Activated CD8-positive, alpha-beta memory T cell treated with anti-CD3 and anti-CD28 coated beads, Interleukin-2, amount 50 U/mL, for 1 hour (primary cell): ENCODE results near the gene SPATA13.

Experiments
- DNase-seq: peaks from one replicate; pipeline ENCODE4 v3.0.0-alpha.2; 2020; ENCODE audit errors: extremely low read depth

The SPATA13 gene

DNA sequence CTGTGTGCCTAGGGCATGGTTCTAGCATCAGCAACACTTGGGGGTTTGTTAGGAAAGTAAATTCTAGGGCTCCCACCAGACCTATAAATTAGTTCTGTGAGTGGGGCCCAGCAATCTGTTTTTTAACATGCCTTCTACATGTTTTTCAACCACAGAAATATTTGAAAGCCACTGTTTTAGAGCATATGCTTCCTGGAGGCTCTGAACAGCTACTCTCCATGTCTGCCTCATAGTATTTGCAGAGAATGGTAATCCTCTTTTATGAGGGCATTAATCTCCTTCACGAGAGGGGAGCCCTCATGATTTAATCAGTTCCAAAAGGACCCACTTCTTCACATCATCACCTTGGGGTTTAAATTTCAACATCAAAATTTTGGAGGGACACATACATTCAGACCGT lies 6.0 kb downstream of the SPATA13 start:
- DNase-seq, result no peak

DNA sequence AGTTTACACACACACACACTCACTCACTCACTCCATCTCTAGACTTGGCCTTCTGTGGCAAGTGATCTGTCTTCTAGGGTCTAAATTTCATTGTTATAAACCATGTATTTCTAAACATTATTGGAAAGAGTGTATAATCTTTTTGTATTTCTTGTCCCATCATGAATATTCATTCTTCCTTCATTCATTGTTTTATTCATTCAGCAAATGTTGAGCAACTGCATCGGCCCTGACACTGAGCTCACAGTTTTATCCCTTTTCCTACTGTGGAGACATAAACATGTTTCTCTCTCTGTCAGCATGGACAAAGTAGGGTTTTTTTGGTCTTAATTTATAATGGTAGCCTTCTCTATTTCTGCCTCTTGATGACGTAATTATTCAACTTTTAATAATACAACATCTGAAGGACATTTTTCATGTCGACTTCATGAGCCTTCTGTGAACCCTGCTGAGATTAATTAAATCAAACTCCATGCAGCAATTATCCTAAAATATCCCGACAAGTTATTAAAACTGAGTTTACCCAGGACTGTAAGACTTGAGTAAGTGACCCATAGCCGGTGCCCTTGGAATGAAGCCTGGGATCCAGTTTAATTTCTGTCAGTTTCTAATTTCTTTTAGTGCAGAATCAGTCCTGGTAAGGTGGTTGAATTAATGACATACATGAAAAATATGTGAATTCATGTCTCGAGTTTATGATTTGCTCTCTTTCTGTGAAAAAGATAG lies 7.3 kb downstream of the SPATA13 start:
- no peak for DNase-seq

DNA sequence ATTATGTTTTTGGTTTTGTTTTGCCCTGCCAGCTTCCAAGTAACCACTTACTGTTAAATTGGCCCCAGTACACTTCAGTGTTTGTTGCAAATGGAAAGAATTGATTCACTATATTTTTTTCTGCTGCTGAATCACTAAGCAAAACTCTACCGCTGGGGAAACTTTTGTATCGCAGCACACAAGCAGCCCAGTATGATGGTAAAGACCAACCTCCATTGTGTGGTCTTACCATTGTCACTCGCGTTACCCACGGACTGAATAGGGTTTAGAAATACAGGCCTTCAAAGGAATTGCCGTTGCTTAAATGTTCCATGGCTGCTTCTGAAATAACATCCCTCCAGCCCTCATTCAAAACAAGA lies 7.9 kb downstream of the SPATA13 start:
- peak; percentile 0 for DNase-seq

DNA sequence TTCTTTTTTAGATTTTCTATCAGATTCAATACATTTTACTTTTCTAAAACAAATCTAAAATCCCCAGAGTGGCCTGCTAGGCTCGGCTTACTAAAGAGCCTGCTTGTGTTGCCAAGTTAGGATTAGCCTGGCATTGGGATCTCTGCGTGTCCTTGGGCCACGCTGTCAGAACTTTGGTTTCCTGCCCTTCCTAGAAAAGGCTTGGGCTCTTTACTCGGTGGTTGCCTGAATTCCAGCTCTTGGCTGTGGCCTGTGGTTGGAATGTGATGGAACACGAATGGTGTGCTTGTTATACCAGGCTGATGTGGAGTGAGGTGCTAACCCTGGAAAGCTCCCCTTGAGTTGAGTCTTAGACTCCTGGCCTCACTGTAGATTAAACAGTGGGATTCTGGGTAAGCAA lies 8.5 kb downstream of the SPATA13 start:
- no peak for DNase-seq

DNA sequence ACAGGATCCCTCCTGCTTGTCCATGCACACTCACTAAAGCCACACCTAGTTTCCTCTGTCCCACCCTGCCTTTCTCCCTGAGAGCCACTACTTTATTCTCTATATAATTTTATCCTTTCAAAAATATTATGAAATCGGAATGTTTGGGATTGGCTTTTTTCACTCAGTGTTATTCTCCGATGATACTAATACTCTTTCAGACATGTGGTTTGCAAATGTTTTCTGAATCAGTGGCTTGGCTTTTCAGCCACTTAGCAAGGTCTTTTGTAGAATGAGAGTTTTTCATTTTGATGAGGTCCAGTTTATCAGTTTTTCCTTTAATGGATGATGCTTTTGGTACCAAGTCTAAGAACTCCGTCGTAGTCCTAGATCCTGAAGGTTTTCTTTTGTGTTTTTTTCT lies 11.6 kb downstream of the SPATA13 start:
- DNase-seq, result no peak

DNA sequence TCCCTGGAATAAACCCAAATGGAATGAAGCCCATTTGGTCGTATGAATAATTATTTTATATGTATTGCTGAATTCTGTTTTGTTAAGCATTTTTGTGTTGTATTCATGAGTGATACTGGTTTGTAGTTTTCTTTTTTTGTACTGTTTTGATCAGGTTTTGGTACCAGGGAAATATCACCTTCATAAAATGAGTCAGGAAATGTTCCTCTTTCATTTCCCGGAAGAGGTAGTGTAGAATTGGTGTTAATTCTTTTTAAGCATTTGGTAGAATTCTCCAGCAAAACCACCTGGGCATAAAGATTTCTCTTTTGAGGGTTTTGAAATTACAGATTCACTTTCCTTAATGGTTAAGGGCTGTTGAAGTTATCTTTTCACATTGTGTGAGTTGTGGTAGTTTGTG lies 13.3 kb downstream of the SPATA13 start:
- no peak for DNase-seq

DNA sequence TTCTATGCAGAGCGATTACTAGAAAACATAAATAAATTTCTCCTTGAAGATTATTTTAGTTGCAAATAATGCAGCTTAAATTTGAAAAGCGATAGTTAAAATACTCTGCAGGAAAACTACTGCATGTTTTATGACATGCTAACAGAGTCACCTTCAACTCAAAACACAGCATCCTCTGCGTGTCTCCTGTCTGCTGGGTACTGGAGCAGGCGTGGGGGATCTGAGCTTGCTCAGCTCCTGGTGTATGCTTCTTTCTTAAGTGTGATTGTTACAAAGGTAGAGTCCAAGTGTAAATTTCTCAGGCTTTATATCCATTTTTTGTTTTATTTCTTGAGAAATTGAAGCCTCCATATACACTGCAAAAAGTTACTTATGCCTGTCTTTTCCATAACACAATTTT lies 15.3 kb downstream of the SPATA13 start:
- DNase-seq, result no peak

DNA sequence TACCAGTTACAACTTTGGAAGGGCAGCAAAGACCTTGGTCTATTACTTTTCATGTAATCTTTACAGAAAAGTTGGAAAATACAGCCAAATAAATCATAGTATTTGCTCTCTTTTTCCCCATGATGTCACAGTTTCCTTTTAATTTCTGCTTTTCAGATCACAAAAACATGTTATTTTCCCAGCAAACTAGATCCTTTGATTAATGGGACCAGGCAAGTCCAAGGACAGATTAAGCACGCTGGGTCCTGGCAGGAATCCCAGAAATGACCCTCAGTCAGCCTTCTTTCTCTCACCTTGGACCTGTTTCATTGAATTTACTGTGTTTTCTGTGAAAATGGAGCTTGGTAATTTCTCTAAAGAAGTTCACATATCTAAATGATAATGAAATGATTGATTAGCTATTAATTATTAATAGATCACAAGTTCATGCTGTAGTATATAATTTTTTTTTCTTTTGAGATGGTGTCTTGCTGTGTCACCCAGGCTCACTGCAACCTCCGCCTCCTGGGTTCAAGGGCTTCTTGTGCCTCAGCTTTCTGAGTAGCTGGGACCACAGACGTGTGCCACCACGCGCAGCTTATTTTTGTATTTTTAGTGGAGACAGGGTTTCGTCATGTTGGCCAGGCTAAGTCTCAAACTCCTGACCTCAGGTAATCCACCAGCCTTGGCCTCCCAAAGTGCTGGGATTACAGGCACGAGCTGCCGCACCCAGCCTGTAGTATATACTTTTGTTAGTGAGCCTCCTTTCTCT lies 16.0 kb downstream of the SPATA13 start:
- DNase-seq, result no peak

DNA sequence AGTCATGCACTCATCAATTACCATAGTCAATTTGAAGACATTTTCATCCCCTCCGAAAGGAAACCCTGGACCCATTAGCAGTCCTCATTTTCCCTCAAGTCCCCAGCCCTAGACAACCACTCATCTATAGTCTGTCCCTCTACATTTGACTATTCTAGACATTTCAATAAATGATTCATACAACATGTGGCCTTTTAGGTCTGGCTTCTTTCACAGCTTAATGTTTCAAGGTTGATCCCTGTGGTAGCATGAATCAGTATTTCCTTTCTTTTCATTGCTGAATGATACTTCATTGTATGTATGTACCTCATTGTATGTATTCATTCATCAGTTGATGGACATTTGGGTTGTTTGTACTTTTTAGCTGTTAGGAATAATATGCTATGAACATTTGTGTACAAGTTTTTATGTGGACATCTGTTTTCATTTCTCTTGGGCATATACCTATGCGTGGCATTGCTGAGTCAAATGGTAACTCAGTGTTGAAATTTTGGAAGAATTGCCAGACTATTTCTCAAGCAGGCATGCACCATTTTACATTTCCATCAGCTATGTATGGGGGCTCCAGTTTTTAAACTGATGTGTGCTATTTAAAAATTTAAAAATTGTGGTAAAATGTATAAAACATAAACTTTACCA lies 18.4 kb downstream of the SPATA13 start:
- DNase-seq, result no peak

DNA sequence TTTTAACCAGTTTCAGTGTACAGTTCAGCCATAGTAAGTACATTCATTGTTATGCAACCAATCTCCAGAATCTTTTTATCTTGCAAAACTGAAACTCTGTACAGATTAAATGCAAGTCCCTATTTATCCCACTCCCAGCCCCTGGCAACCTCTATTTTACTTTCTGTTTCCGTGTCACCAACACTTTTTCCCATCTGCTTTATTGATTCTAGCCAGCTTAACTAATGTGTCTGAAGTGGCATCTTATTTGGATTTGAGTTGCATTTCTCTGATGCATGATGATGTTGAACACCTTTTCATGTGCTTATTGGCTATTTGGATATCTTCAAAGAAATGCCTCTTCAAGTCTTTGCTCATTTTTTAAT lies 18.9 kb downstream of the SPATA13 start:
- no peak for DNase-seq

DNA sequence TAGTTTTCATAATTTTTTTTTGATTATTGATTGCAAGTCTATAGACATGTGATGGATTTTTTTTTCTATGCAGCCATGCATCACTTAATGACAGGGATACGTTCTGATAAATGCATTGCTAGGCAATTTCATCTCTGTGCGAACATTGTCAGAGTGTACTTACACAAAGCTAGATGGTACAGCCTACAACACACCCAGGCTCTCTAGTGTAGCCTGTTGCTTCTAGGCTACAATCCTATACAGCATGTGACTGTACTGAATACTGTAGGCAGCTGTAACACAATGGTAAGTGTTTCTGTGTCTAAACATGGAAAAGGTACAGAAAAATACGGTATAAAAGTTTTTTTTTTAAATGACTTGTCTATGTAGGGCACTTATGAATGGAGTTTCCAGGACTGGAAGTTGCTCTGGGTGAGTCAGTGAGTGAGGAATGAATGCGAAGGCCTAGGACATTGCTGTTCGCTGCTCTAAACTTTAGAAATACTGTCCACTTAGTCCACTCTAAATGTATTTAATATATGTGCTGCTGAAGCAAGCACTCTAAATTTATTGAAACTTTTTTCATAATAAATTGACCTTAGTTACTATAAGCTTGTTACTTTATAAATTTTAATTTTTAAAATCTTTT lies 20.3 kb downstream of the SPATA13 start:
- DNase-seq, result no peak

DNA sequence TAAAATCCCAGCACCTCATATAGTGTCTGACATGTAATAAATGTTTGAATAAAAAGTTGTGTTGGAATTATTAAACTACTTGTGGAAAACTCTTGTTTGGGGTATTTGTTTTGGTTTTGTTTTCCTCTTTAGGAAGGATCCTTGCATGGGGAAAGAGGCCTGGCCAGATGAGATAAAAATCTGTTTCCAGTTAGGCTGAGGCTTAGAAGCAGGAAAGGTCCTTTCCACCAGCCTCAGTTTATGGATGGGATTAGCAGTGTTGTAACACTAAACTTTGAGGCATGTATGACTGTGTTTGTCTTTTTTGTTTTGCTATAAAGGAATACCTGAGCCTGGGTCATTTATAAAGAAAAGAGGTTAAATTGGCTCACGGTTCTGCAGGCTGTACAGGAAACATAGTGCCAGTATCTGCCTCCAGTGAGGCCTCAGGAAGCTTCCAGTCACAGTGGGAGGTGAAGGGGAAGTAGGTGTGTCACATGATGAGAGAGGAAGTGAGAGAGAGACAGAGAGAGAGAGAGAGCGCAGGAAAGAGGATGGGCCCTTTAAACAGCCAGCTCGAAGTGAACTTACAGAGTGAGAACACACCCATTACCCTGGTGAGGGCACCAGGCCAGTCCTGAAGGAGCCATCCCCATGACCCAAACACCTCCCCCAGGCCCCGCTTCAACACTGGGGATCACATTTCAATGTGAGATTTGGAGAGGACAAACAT lies 21.6 kb downstream of the SPATA13 start:
- DNase-seq, result no peak

DNA sequence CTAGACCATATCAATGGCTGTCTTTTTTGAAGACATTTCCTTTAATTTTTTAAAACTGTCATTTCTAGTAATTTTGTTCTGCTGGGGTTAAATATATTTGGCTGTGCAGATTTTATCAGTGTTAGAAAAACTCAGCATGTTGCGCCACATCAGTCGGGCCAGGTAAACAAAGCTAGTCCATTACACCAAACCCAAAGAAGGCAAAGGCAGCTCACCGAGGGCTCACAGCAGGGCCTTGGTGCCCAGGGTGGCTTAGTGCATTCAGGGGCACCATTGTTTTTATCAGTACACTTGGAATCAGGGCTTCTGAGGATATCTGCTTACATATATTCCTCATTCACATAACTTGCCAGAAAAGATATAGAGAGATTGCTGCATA lies 22.2 kb downstream of the SPATA13 start:
- no peak for DNase-seq

DNA sequence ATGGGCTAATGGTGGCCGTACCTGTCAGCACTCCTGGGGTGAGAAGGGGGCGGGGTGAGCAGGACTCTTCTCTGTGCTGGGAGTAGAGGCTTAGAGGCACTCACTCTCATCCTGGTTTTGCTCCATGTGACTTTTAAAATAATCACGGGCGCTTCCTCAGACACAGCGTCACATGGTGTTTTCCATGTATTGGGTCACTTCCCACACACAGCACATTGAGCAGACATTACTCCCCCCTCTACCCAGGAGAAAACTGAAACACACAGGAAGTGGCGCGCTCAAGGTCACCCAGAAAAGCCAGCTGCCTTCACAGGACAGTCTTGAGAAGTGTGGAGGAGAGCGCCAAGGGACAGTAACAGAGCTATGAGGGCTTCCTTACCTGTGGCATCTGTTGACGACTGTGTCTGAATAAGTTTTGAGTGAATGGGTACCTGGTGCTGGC lies 23.2 kb downstream of the SPATA13 start:
- no peak for DNase-seq

DNA sequence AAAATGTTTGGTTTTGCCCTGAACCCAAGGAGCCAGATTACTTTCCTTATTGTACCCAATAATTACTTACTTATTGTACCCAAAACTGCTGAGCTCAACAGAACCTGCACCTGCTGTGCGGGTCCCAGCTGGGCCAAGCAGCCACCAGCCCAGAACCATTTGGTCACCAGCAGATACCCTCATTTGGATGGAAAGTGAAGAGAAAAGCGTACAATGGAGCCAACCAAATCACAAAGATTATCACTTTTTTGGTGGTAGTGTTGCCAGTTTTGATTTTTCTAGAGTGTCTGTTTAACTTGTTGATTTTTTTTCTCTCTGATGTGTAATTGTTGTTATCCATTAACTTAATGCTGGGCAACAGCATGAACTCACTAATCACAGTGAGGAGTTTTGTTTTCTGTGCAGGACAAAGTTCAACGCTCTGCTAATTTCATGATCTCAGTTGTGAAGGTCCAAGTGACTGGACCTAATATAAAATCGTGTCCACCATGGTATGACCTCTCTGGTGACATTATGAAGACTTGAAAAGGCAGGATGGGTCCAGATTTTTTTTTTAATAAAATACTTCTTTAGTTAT lies 23.8 kb downstream of the SPATA13 start:
- no peak for DNase-seq

DNA sequence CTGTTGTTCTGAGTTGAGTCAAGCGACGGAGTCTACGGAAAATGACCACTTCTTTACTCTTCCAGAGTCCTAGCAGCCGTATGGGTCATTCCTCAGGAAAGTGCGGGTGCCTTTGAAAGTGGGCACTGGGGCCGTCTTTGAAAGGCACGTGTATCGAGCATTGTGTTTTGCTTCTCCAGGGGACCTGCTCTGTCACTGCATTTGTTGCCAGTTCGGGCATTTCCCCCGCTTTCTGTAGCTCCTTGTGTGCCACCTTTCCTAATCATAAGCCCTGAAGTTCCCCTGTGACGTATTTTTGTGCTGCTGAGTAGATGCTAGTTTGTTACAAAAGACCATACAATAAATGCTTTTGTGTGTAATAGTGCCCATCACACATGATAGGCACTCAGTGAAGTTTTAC lies 24.4 kb downstream of the SPATA13 start:
- DNase-seq, result no peak

DNA sequence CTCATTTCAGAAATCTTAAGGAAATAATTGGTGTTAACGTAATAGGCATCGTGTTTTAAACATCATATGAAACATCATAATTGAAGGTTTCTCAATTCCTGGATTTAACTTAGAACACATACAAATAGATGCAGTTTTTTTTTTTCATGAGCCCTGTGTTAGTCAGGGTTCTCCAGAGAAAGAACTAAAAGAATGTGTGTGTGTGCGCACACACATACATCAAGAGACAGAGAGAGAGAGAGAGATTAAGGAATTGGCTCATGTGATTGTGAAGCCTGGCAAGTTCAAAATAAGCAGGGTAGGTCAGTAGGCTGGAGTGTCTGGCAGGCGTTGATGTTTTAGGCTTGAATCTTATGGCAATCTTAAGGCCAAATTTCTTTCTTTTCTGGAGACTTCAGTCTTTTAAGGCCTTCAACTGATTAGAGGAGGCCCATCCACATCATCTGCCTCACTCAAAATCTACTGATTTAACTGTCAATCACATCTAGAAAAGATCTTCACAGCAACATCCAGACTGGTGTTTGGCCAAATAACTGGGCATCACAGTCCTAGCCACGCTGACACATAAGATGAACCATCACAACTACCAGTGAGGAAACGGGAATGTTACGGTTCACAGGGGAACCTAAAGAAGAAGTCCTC lies 25.2 kb downstream of the SPATA13 start:
- DNase-seq, result no peak

DNA sequence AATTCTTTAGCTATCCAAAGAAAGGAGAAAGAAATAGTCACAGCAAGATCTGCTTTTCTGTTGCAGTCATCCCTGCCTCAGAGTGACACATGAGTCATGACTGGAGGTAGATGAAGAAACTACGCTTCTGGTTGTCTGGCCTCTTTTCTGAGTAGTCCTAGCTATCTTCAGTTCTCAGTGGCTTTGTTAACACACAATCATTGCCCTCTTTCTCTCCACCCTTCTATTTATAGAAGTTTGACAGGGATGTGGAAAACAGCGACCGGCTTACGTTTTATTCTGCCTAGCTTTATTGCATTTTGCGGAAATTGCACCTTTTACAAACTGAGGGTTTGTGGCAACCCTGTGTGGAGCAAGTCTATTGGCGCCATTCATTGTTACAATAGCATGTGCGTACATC lies 26.7 kb downstream of the SPATA13 start:
- DNase-seq, result no peak

DNA sequence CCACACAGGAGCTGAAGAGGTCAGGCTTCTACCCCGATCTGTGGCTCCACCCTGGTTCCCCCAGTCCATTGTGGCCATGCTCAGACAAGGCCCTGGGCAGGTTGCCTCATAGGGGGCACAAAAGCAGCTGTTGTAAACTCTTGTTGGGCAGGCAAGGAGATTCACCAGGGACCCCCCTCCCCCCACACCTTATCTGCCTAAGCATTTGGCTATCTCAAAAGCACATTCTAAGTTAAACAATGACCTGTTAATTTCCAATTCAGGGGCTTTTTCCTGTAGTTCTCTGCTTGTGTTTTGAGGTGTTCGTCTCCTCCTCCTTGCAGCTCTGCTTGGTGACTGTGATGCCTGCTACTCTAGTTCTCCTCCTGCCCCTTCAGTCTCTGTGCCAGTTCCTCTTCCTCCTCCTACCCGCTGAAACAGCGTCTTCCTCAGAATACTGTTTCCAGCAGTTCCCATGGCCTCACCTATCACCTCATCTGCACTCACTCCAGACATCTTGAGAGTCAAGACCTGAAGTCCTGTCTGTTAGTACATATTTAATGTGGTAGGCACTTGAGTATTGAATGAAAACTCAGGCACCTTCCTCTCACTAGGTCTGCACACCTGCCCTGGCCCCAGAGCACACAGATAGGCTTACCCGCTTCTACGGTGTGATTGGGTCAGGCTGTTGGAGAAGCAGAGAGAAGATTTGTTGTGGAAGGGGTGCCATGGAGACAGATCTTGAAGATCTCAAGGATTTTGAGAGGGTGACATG lies 31.7 kb downstream of the SPATA13 start:
- no peak for DNase-seq

DNA sequence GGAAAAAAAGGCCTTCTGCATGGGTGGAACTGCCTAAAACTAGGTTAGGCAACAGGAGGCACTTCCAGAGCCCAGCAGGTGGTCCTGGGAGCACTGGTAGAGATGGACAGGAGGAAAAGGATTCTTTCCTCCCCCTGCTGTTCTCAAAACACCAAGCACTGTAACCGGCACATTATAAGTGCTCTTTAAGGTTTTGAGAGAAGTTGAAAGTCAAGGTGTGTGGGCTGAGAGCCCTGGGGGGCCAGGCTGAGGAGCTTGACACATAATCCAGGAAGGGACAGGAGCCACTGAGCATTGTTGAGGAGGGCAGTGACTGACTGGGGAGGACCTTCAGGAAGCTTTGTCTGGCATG lies 32.3 kb downstream of the SPATA13 start:
- DNase-seq, result no peak

DNA sequence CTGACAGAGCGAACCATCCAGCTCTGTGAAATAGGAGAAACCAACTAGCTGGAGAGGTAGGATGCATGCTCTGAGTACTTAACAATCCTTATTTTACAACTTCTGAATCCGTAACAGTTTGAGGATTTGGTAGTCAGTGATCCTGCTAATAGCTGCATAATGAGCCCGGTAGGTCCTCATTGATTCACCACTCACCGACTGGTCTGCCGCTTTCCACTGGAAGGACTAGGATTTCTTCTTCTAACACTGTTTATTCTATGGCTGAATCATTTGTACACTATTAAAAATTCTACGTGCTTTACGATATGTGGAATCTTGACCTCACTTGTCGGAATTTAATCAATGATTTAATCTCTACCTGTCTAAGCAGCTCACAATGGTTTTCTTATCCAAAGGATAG lies 33.9 kb downstream of the SPATA13 start:
- DNase-seq, result no peak
